Neural cell (in vitro differentiated cells): ENCODE measurements around the gene USP48. TPM values are rescaled to one million over a fixed set of nuclear protein-coding genes. Genes with fewer than 3 reads are reported as not detected.

Experiments
- H2AFZ ChIP-seq: fragments of 200-600, 300-800 bp; sonication (generic), shearing (Covaris generic); 2 replicates; pipeline ENCODE4 v1.6.0; 2014; ENCODE audit warnings: low read depth, mild to moderate bottlenecking, antibody characterized with exemption, low read length, moderate library complexity
- H3F3A ChIP-seq: fragments of 200-600 bp; shearing (Covaris generic); 2 replicates; pipeline ENCODE4 v1.6.1; 2016; ENCODE audit warnings: mild to moderate bottlenecking, moderate library complexity, mixed read lengths, antibody characterized with exemption, low read length; ENCODE audit not compliant: insufficient read depth, poor library complexity, severe bottlenecking
- H3K27ac ChIP-seq: fragments of 200-600, 300-800 bp; sonication (generic), shearing (Covaris generic); 2 replicates; pipeline ENCODE4 v1.5.1; 2014; ENCODE audit warnings: mild to moderate bottlenecking, low read length, moderate library complexity
- H3K27me3 ChIP-seq: fragments of 300-800, 200-600 bp; sonication (generic), shearing (Covaris generic); 2 replicates; pipeline ENCODE4 v1.6.0; 2014; ENCODE audit warnings: mild to moderate bottlenecking, low read depth, low read length, moderate library complexity; ENCODE audit not compliant: insufficient read depth
- H3K36me3 ChIP-seq: fragments of 300-800, 200-600 bp; sonication (generic), shearing (Covaris generic); 2 replicates; pipeline ENCODE4 v1.5.1; 2014; ENCODE audit warnings: mild to moderate bottlenecking, antibody characterized with exemption, low read length, moderate library complexity; ENCODE audit not compliant: insufficient read depth
- H3K4me2 ChIP-seq: fragments of 300-800, 200-600 bp; sonication (generic), shearing (Covaris generic); 2 replicates; pipeline ENCODE4 v1.6.0; 2014; ENCODE audit warnings: mild to moderate bottlenecking, low read length
- H3K4me3 ChIP-seq: fragments of 300-800, 200-600 bp; sonication (generic), shearing (Covaris generic); 2 replicates; pipeline ENCODE4 v1.5.1; 2014; ENCODE audit warnings: mild to moderate bottlenecking, low read length, moderate library complexity
- H3K79me2 ChIP-seq: fragments of 200-600 bp; shearing (Covaris generic); replicated peaks from 2 replicates; pipeline ENCODE4 v1.6.0; 2014; ENCODE audit warnings: mild to moderate bottlenecking, low read length, moderate library complexity; ENCODE audit not compliant: insufficient read depth
- H3K9ac ChIP-seq: fragments of 300-800, 200-600 bp; sonication (generic), shearing (Covaris generic); 2 replicates; pipeline ENCODE4 v1.6.1; 2016; ENCODE audit warnings: mild to moderate bottlenecking, low read length, mixed read lengths
- H3K9me2 ChIP-seq: fragments of 200-600 bp; shearing (Covaris generic); 2 replicates; pipeline ENCODE4 v1.6.1; 2016; ENCODE audit warnings: mild to moderate bottlenecking, low read length, mixed read lengths; ENCODE audit not compliant: insufficient read depth
- H3K9me3 ChIP-seq: fragments of 200-600, 300-800 bp; sonication (generic), shearing (Covaris generic); 2 replicates; pipeline ENCODE4 v1.6.1; 2016; ENCODE audit warnings: mild to moderate bottlenecking, mixed run types, low read length, moderate library complexity, mixed read lengths
- H4K20me1 ChIP-seq: fragments of 200-600 bp; shearing (Covaris generic); 2 replicates; pipeline ENCODE4 v1.6.1; 2016; ENCODE audit warnings: mild to moderate bottlenecking, mixed run types; ENCODE audit not compliant: insufficient read depth
- CTCF ChIP-seq: fragments of 450-650 bp; IDR thresholded peaks from 2 replicates; pipeline ENCODE4 v1.5.1; 2014; ENCODE audit warnings: antibody characterized with exemption, mild to moderate bottlenecking, moderate library complexity; ENCODE audit not compliant: poor library complexity, severe bottlenecking
- EP300 ChIP-seq: fragments of 450-650 bp; conservative IDR thresholded peaks from 2 replicates; pipeline ENCODE4 v1.6.1; 2014; ENCODE audit warnings: antibody characterized with exemption, mild to moderate bottlenecking, moderate library complexity; ENCODE audit not compliant: poor library complexity, severe bottlenecking
- EZH2 ChIP-seq: fragments of 200-600, 300-800 bp; shearing (Covaris generic), sonication (generic); IDR thresholded peaks from 2 replicates; pipeline ENCODE4 v1.6.1; 2014; ENCODE audit warnings: antibody characterized with exemption, low read length, borderline replicate concordance, mild to moderate bottlenecking; ENCODE audit not compliant: insufficient read depth, poor library complexity, severe bottlenecking
- MXI1 ChIP-seq: fragments of 450-650 bp; conservative IDR thresholded peaks from 2 replicates; pipeline ENCODE4 v1.6.1; 2014; ENCODE audit warnings: antibody characterized with exemption, mild to moderate bottlenecking; ENCODE audit not compliant: poor library complexity, severe bottlenecking
- POLR2AphosphoS5 ChIP-seq: IDR thresholded peaks from 2 replicates; pipeline ENCODE4 v1.6.1; 2012
- RAD21 ChIP-seq: fragments of 450-650 bp; conservative IDR thresholded peaks from 2 replicates; pipeline ENCODE4 v1.6.1; 2014; ENCODE audit warnings: antibody characterized with exemption, mild to moderate bottlenecking, moderate library complexity
- REST ChIP-seq: IDR thresholded peaks from 2 replicates; pipeline ENCODE4 v1.6.1; 2012; ENCODE audit warnings: borderline replicate concordance
- SMC3 ChIP-seq: fragments of 450-650 bp; conservative IDR thresholded peaks from 2 replicates; pipeline ENCODE4 v1.6.1; 2014; ENCODE audit warnings: antibody characterized with exemption, mild to moderate bottlenecking, moderate library complexity; ENCODE audit not compliant: poor library complexity
- TAF1 ChIP-seq: IDR thresholded peaks from 2 replicates; pipeline ENCODE4 v1.6.1; 2012; ENCODE audit warnings: low read depth
- polyA plus RNA-seq: library from polyadenylated mRNA; depleted of rRNA; stranded (reverse); fragments of >200 nt; gene quantifications from 2 replicates; pipeline ENCODE4 v1.2.3, GENCODE V29; 2014

Gene USP48
- polyA plus RNA-seq, 1 donor from 2014 or later = 67.2 TPM

- H3K9me3 ChIP-seq = no peaks in the 10 kb centered on the region
- no peak overlapping the region for H3K4me2 ChIP-seq
- no peaks in the 10 kb centered on the region for H3K36me3 ChIP-seq
- no peaks in the 10 kb centered on the region for H3K27me3 ChIP-seq
- no peaks in the 10 kb centered on the region for H4K20me1 ChIP-seq
- H3K9ac ChIP-seq = no peak overlapping the region
- no peaks in the 10 kb centered on the region for H3K79me2 ChIP-seq
- H2AFZ ChIP-seq = no peak overlapping the region
- H3K27ac ChIP-seq = no peak overlapping the region
- H3K9me2 ChIP-seq = no peaks in the 10 kb centered on the region
- no peaks in the 10 kb centered on the region for H3F3A ChIP-seq
- H3K4me3 ChIP-seq = no peak overlapping the region
- TF ChIP-seq POLR2AphosphoS5 = no peak
- no peak for TF ChIP-seq TAF1
- no peak for TF ChIP-seq EP300
- no peak for TF ChIP-seq EZH2
- TF ChIP-seq REST = no peak
- no peak for TF ChIP-seq CTCF
- TF ChIP-seq MXI1 = no peak
- TF ChIP-seq SMC3 = no peak
- TF ChIP-seq RAD21 = no peak
Measured at GRCh38 chr1:21636029-21636428, 146.9 kb downstream of the USP48 start.

GRCh38 chr1:21634806-21635535 lies 148.0 kb downstream of the USP48 start:
- no peaks in the 10 kb centered on the region for H3K27me3 ChIP-seq
- H3K4me3 ChIP-seq = no peak overlapping the region
- no peaks in the 10 kb centered on the region for H4K20me1 ChIP-seq
- no peaks in the 10 kb centered on the region for H3K36me3 ChIP-seq
- no peak overlapping the region for H2AFZ ChIP-seq
- no peak overlapping the region for H3K4me2 ChIP-seq
- no peaks in the 10 kb centered on the region for H3K9me3 ChIP-seq
- no peak overlapping the region for H3K27ac ChIP-seq
- no peak overlapping the region for H3K9ac ChIP-seq
- H3F3A ChIP-seq = no peaks in the 10 kb centered on the region
- no peaks in the 10 kb centered on the region for H3K9me2 ChIP-seq
- H3K79me2 ChIP-seq = no peaks in the 10 kb centered on the region
- no peak for TF ChIP-seq EZH2
- TF ChIP-seq EP300 = no peak
- no peak for TF ChIP-seq POLR2AphosphoS5
- TF ChIP-seq REST = no peak
